Endothelial cell of umbilical vein (primary cell): ENCODE results near the gene MYO5B. TPM values are rescaled to one million over a fixed set of nuclear protein-coding genes. Genes with fewer than 3 reads are reported as not detected.

Experiments
- BruUV-seq: library from RNA; stranded (reverse); fragments of 400-500 nt; replicated peaks from 2 replicates; lab custom pipeline; 2021; lab: Mats Ljungman, UMichigan
- CTCF ChIA-PET: fragments of 300-600, 350-600 bp; sonication (Branson Sonifier 250); formaldehyde crosslinking; loops from one replicate; lab custom pipeline; 2021; ENCODE audit warnings: antibody characterized with exemption, inconsistent platforms; lab: Charles Lee
- POLR2A ChIA-PET: fragments of 300-600, 350-600 bp; sonication (Branson Sonifier 250); formaldehyde crosslinking; loops from one replicate; lab custom pipeline; 2021; ENCODE audit warnings: antibody characterized with exemption, inconsistent platforms; lab: Charles Lee
- DNase-seq: peaks from one replicate; pipeline ENCODE4 v3.0.0-alpha.2; 2011; ENCODE audit warnings: low read depth, low spot score
- FAIRE-seq: peaks from 2 replicates; lab custom pipeline; 2011; peaks lifted over from hg19 to GRCh38; lab: Jason Lieb, UNC
- H2AFZ ChIP-seq: 2 replicates; pipeline ENCODE4 v1.6.0; 2012; ENCODE audit warnings: low read depth, low read length, control low read depth, inconsistent platforms
- H3K27ac ChIP-seq: 2 replicates; pipeline ENCODE4 v1.5.1; 2011; ENCODE audit warnings: low read depth, mild to moderate bottlenecking, control low read depth, low read length, moderate library complexity; ENCODE audit not compliant: insufficient read depth
- H3K27me3 ChIP-seq, 2 experiments: 2 replicates each; pipeline versions ENCODE4 v1.6.0 to v1.6.1; 2011; ENCODE audit warnings: low read length in 2 of 2, mixed read lengths in 1 of 2; ENCODE audit not compliant: control insufficient read depth in 2 of 2, insufficient read depth in 2 of 2
- H3K36me3 ChIP-seq, 2 experiments: 2 replicates in 1 of 2; 3 replicates in 1 of 2; pipeline ENCODE4 v1.5.1; 2011; ENCODE audit warnings: low read length in 2 of 2, mild to moderate bottlenecking in 1 of 2, moderate library complexity in 1 of 2; ENCODE audit not compliant: control insufficient read depth in 2 of 2, insufficient read depth in 2 of 2; ENCODE audit errors: extremely low read depth in 1 of 2
- H3K4me1 ChIP-seq: 3 replicates; pipeline ENCODE4 v1.5.1; 2011; ENCODE audit warnings: mild to moderate bottlenecking, low read length; ENCODE audit not compliant: control insufficient read depth, insufficient read depth; ENCODE audit errors: extremely low read depth
- H3K4me2 ChIP-seq: 2 replicates; pipeline ENCODE4 v1.6.1; 2011; ENCODE audit warnings: low read length, control low read depth, mixed read lengths; ENCODE audit not compliant: insufficient read depth
- H3K4me3 ChIP-seq, 3 experiments: fragments of 200-600 bp in 1 of 3; sonication (generic), shearing (Covaris generic) in 1 of 3; replicated peaks in 1 of 3; 2 replicates each; pipeline ENCODE4 v1.5.1; 2011 to 2016; ENCODE audit warnings: control low read depth in 3 of 3, low read length in 3 of 3, mild to moderate bottlenecking in 2 of 3, inconsistent platforms in 1 of 3, low read depth in 1 of 3, moderate library complexity in 1 of 3; ENCODE audit not compliant: insufficient read depth in 1 of 3
- H3K79me2 ChIP-seq: 2 replicates; pipeline ENCODE4 v1.6.0; 2012; ENCODE audit warnings: low read length, inconsistent platforms; ENCODE audit not compliant: control insufficient read depth, insufficient read depth
- H3K9ac ChIP-seq: replicated peaks from 2 replicates; pipeline ENCODE3; 2011; ENCODE audit warnings: low read length, control low read depth; ENCODE audit not compliant: insufficient read depth; ENCODE audit errors: extremely low read depth
- H3K9me1 ChIP-seq: replicated peaks from 3 replicates; pipeline ENCODE4 v1.6.0; 2011; ENCODE audit warnings: mild to moderate bottlenecking, low read length; ENCODE audit not compliant: control insufficient read depth, insufficient read depth; ENCODE audit errors: extremely low read depth
- H3K9me3 ChIP-seq: replicated peaks from 2 replicates; pipeline ENCODE4 v1.5.1; 2012; ENCODE audit warnings: low read length, inconsistent platforms; ENCODE audit not compliant: control insufficient read depth, insufficient read depth
- H4K20me1 ChIP-seq: replicated peaks from 2 replicates; pipeline ENCODE3; 2011; ENCODE audit warnings: mild to moderate bottlenecking, low read length; ENCODE audit not compliant: control insufficient read depth, insufficient read depth; ENCODE audit errors: extremely low read depth
- CTCF ChIP-seq, 2 donors: IDR thresholded peaks; 1 replicate in 1 of 2; 2 replicates in 1 of 2; pipeline ENCODE4 v1.5.1; 2011; ENCODE audit warnings: low read length in 2 of 2, mild to moderate bottlenecking in 2 of 2, moderate library complexity in 2 of 2, control low read depth in 1 of 2, inconsistent platforms in 1 of 2, low read depth in 1 of 2; ENCODE audit not compliant: insufficient read depth in 1 of 2; ENCODE audit errors: extremely low read depth in 1 of 2
- EZH2 ChIP-seq: IDR thresholded peaks from 2 replicates; pipeline ENCODE4 v1.6.1; 2012; ENCODE audit warnings: borderline replicate concordance, low read depth, mild to moderate bottlenecking, moderate library complexity, low read length, inconsistent platforms; ENCODE audit not compliant: severe bottlenecking
- FOS ChIP-seq: IDR thresholded peaks from 2 replicates; pipeline ENCODE4 v1.6.1; 2011; ENCODE audit warnings: mild to moderate bottlenecking, low read length, moderate library complexity, borderline replicate concordance; ENCODE audit not compliant: insufficient read depth
- GATA2 ChIP-seq: IDR thresholded peaks from 2 replicates; pipeline ENCODE4 v1.7.0; 2011; ENCODE audit warnings: low read depth, mild to moderate bottlenecking, moderate library complexity, mixed read lengths, low read length; ENCODE audit not compliant: insufficient read length, insufficient read depth
- JUN ChIP-seq: IDR thresholded peaks from 2 replicates; pipeline ENCODE4 v1.6.1; 2011; ENCODE audit warnings: borderline replicate concordance, low read depth; ENCODE audit not compliant: insufficient read length, insufficient read depth
- MAX ChIP-seq: IDR thresholded peaks from 2 replicates; pipeline ENCODE4 v1.6.1; 2011; ENCODE audit not compliant: insufficient read depth, insufficient read length
- MYC ChIP-seq: IDR thresholded peaks from one replicate; pipeline ENCODE4 v1.6.1; 2011; ENCODE audit warnings: mild to moderate bottlenecking, low read depth, low read length
- POLR2A ChIP-seq: IDR thresholded peaks from 2 replicates; pipeline ENCODE4 v1.6.1; 2012; ENCODE audit warnings: low read depth, mild to moderate bottlenecking, control low read depth, low read length
- POLR2AphosphoS5 ChIP-seq: IDR thresholded peaks from 2 replicates; pipeline ENCODE4 v1.6.1; 2012; ENCODE audit warnings: low read depth, mild to moderate bottlenecking, control low read depth, low read length, moderate library complexity; ENCODE audit not compliant: insufficient read depth
- dilution Hi-C: fragments of 300-500 bp; cut with MboI; formaldehyde crosslinking; loops from one replicate; pipeline ENCODE4 v1.15.0; 2019; ENCODE audit warnings: low sequenced_read_pairs; ENCODE audit not compliant: extremely low pct_ligation_motif_present
- intact Hi-C: fragments of 100-400 bp; cut with micrococcal nuclease; formaldehyde crosslinking; loops from one replicate; pipeline ENCODE4 v1.10.0; 2022
- polyA plus RNA-seq, 4 experiments: library from polyadenylated mRNA; depleted of rRNA in 3 of 4; stranded (reverse) in 3 of 4; unstranded in 1 of 4; fragments of >200 nt; gene quantifications; 2 replicates each; pipeline versions ENCODE4 v1.2.1 to v1.2.3, GENCODE V29; 2011 to 2012; ENCODE audit warnings: missing spikeins in 1 of 4
- total RNA-seq: library from RNA; stranded (reverse); gene quantifications from 2 replicates; pipeline ENCODE4 v1.2.3, GENCODE V29; 2021

MYO5B gene
- total and polyA plus RNA-seq, 2 donors (not counting 3 experiments of a cell fraction or from before 2014, with no cell fraction given) = 0.54 to 1.1 TPM

- Histone ChIP-seq H3K9ac (no peak overlapping the region), H3K4me2 (no peak overlapping the region), H3K9me3 (no peaks in the 10 kb centered on the region), H3K27ac (no peak overlapping the region), H3K36me3 (no peaks in the 10 kb centered on the region), H3K27me3 (no peaks in the 10 kb centered on the region), H3K9me1 (no peaks in the 10 kb centered on the region), H3K4me1 (no peaks in the 10 kb centered on the region), H2AFZ (no peak overlapping the region), H4K20me1 (no peaks in the 10 kb centered on the region), H3K4me3 (no peak overlapping the region), H3K79me2 (no peaks in the 10 kb centered on the region)
- no TSS peak for BruUV-seq
- intact Hi-C loops = no loop called here
- FAIRE-seq (no peak), DNase-seq (no peak)
- no peak for TF ChIP-seq JUN
- no peak for TF ChIP-seq POLR2A
- TF ChIP-seq MAX = no peak
- no peak for TF ChIP-seq CTCF (IDR thresholded peaks at IDR 0.05; ENCODE audit: extremely low read depth in 1 of 2, insufficient read depth in 1 of 2, low read depth in 1 of 2, low read length in 2 of 2)
- TF ChIP-seq FOS = no peak
- no peak for TF ChIP-seq GATA2
- TF ChIP-seq POLR2AphosphoS5 = no peak
- no peak for TF ChIP-seq MYC
- no peak for TF ChIP-seq EZH2
- dilution Hi-C loops = no loop called here
- ChIA-PET POLR2A (no interaction called here), CTCF (no interaction called here)
These were observed 293.0 kb downstream of the MYO5B start for GRCh38 chr18:49901862-49902340.
